Measurements from ENCODE around the gene KCNT2. TPM values are rescaled to one million over a fixed set of nuclear protein-coding genes. Genes with fewer than 3 reads are reported as not detected.

KCNT2 gene
- total RNA-seq, 2 experiments from 2014 or later = not detected

GRCh38 chr1:196445775-196446174 lies 162.5 kb downstream of the KCNT2 start:
- CTCF ChIA-PET = no interaction called here

GRCh38 chr1:196444634-196445033 lies 163.6 kb downstream of the KCNT2 start:
- ATAC-seq (no peak), DNase-seq (no peak)
- H3K36me3 Mint-ChIP-seq (ENCODE audit: low read depth) = no peaks in the 10 kb centered on the region
- H3K9me3 Mint-ChIP-seq = no peaks in the 10 kb centered on the region
- no peak overlapping the region for H3K4me3 Mint-ChIP-seq
- TF ChIP-seq, protein P1, sequence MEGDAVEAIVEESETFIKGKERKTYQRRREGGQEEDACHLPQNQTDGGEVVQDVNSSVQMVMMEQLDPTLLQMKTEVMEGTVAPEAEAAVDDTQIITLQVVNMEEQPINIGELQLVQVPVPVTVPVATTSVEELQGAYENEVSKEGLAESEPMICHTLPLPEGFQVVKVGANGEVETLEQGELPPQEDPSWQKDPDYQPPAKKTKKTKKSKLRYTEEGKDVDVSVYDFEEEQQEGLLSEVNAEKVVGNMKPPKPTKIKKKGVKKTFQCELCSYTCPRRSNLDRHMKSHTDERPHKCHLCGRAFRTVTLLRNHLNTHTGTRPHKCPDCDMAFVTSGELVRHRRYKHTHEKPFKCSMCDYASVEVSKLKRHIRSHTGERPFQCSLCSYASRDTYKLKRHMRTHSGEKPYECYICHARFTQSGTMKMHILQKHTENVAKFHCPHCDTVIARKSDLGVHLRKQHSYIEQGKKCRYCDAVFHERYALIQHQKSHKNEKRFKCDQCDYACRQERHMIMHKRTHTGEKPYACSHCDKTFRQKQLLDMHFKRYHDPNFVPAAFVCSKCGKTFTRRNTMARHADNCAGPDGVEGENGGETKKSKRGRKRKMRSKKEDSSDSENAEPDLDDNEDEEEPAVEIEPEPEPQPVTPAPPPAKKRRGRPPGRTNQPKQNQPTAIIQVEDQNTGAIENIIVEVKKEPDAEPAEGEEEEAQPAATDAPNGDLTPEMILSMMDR (IDR thresholded peaks at IDR 0.05) = no peak
- intact Hi-C loops (cut with micrococcal nuclease) = no loop called here
- no peaks in the 10 kb centered on the region for H3K4me1 Mint-ChIP-seq (ENCODE audit: low read depth)
- no peaks in the 10 kb centered on the region for H3K27me3 Mint-ChIP-seq
- H3K27ac Mint-ChIP-seq = no peak overlapping the region
- POLR2A ChIA-PET = no interaction called here
- CTCF ChIA-PET = no interaction called here

More at GRCh38 chr1:196445775-196446174, 162.5 kb downstream of the KCNT2 start:
- H3K27me3 Mint-ChIP-seq = no peaks in the 10 kb centered on the region
- H3K4me1 Mint-ChIP-seq (ENCODE audit: low read depth) = no peaks in the 10 kb centered on the region
- H3K9me3 Mint-ChIP-seq = no peaks in the 10 kb centered on the region
- TF ChIP-seq, protein P1 (IDR thresholded peaks at IDR 0.05) = no peak
- intact Hi-C loops (cut with micrococcal nuclease) = no loop called here
- H3K27ac Mint-ChIP-seq = no peak overlapping the region
- POLR2A ChIA-PET = no interaction called here
- DNase-seq (no peak), ATAC-seq (no peak)
- no peak overlapping the region for H3K4me3 Mint-ChIP-seq
- no peaks in the 10 kb centered on the region for H3K36me3 Mint-ChIP-seq (ENCODE audit: low read depth)

DNA sequence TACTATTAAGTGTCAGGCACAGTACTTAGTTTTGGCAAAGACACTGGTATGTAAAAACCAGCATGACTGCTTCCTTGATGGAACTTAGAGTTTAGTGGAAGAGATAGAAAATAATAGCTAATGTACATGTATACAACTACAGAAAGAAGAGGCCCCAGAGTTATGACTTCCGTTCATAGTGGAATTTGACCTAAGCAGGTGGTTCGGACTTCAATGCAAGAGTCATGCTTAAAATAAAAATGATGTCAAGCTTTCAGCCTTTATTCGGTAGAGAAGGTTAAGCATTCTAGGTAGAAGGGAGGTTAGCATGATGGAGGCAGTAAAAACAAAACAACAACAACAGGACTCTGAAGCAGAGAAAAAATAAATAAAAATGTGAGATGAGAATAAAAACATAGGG lies 165.9 kb downstream of the KCNT2 start:
- H3K4me3 Mint-ChIP-seq = no peak overlapping the region
- ATAC-seq (no peak), DNase-seq (no peak)
- H3K4me1 Mint-ChIP-seq (ENCODE audit: low read depth) = no peaks in the 10 kb centered on the region
- ChIA-PET CTCF (no interaction called here), POLR2A (no interaction called here)
- intact Hi-C loops (cut with micrococcal nuclease) = no loop called here
- no peak overlapping the region for H3K27ac Mint-ChIP-seq
- H3K27me3 Mint-ChIP-seq = no peaks in the 10 kb centered on the region
- TF ChIP-seq, protein P1 (IDR thresholded peaks at IDR 0.05) = no peak
- no peaks in the 10 kb centered on the region for H3K9me3 Mint-ChIP-seq
- H3K36me3 Mint-ChIP-seq (ENCODE audit: low read depth) = no peaks in the 10 kb centered on the region

DNA sequence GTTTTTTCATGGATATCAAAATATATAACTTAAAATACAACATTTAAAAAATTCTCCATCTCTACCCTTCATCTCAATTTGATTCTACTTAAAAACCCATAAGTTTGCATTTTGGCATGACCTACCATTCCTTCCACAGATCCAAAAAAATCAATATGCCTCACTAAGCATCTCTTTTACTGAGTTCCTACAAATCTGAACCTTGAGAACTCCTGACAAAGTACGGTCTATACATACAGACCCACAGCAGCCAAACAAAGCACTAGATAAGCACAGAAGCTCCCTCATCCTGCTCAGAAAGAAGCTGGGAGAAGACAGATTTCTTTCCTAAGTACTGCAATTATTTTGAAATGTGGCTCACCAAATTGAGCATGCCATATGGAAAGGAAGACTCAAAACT lies 167.5 kb downstream of the KCNT2 start:
- H3K27me3 Mint-ChIP-seq = no peaks in the 10 kb centered on the region
- no peaks in the 10 kb centered on the region for H3K4me1 Mint-ChIP-seq (ENCODE audit: low read depth)
- TF ChIP-seq, protein P1 (IDR thresholded peaks at IDR 0.05) = no peak
- ChIA-PET CTCF (no interaction called here), POLR2A (no interaction called here)
- intact Hi-C loops (cut with micrococcal nuclease) = no loop called here
- ATAC-seq (no peak), DNase-seq (no peak)
- H3K4me3 Mint-ChIP-seq = no peak overlapping the region
- no peaks in the 10 kb centered on the region for H3K9me3 Mint-ChIP-seq
- no peaks in the 10 kb centered on the region for H3K36me3 Mint-ChIP-seq (ENCODE audit: low read depth)
- no peak overlapping the region for H3K27ac Mint-ChIP-seq

DNA sequence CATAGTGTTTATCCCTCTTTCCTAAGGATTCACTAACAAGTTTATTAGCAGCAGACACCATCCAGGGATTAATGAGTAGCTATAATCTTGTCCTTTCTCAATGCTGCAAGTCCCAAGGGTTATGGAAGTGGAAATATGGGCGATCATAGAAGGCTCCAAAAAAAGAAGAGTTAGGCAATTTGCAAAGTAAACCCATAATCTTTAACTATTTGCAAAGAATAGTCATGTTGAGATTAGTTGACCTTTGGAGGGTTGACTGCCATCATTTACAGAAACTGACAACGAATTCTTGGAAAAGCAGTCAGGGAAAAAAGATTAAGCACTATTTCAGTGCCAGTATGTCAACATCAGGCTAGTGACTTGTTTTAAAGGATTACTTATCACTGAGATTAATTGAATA lies 169.9 kb downstream of the KCNT2 start:
- Mint-ChIP-seq H3K4me3 (no peak overlapping the region), H3K9me3 (no peaks in the 10 kb centered on the region), H3K4me1 (ENCODE audit: low read depth) (no peaks in the 10 kb centered on the region), H3K36me3 (ENCODE audit: low read depth) (no peaks in the 10 kb centered on the region), H3K27me3 (no peaks in the 10 kb centered on the region), H3K27ac (no peak overlapping the region)
- ATAC-seq (no peak), DNase-seq (no peak)
- ChIA-PET POLR2A (no interaction called here), CTCF (no interaction called here)
- intact Hi-C loops (cut with micrococcal nuclease) = no loop called here
- TF ChIP-seq, protein P1 (IDR thresholded peaks at IDR 0.05) = no peak
